ENCODE results near the gene OTUB2.

The OTUB2 gene

DNA sequence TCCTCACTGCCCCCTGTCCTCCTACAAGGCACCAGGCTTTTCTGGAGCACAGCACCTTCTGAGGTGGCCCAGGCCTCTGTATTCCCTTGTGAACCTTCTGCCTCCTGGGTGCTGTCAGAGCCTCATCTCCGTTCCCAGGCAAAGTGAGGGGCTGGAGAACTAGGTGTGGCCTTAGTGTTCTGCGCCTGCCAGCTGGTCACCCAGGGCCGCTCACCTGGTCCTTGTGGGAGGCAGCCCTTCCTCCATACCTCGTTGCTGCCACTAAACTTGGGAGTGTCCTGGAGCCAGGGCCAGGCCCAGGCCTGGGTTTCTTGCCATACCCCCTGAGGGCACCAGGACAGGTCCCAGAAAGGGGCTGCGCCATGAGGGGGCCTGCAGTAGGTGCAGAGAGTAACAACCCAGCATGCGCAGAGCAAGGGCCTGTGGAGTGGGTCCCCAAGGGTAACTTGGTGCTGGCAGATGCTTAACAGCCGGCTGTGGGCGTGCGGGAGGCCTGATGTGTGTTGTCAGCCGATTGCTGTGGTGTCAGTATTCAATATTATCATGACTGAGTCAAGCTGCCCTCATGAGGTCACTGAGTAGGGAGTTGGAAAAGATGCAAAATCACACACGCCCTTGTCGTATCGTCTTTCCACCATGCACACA, 17.1 kb downstream of the OTUB2 start:
- no peak for DNase-seq

DNA sequence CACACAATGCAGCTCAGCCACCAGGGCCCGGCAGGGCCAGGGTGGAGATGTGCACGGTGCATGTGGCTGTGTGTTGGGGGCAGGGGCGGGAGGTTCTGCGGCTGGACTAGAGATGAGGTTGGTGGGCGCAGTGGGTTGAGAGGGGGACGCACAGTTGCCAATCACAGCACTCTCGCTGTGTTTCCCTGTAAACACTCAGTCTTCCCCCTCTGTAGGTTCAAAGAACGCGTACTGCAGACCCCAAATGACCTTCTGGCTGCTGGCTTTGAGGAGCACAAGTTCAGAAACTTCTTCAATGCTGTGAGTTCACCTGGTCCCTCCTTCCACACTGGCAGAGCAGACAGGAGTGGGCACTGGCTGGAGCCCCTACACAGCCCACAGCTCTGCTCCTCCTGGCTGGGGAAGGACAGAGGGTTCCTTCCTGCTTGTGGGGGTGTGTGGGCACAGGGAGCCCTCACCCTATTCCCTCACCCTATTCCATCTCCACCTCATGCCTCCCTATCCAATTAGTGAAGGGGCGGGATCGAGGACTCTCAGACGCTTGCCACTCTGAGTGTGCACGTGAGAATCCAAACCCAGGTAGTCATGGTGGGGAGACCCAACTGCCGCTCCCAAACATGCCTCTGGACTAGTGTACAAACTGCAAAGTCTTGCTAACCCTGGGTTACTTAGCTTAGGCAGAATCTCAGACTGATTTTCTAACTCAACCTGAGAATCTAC, 17.8 kb downstream of the OTUB2 start:
- DNase-seq = no peak

DNA sequence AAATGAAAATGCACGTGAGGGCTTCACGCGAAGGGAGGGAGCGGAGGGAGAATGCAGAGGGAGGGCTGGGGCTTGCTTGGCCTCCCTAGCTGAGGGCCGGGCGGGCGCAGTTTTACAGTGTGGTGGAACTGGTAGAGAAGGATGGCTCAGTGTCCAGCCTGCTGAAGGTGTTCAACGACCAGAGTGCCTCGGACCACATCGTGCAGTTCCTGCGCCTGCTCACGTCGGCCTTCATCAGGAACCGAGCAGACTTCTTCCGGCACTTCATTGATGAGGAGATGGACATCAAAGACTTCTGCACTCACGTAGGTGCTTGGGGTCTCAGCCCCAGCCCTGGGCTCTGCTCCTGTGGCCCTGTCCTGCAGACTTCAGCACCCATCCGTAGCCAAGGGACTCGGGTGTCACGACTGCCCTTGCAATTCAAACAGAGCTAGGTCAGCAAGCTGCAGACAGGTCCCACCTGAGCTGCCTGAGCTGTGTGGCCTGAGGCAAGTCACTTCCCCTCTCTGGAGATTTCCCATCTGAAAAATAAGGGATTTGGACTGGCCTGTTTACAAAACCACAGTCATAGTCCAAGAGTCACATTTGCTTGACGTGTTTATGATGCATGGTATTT, 18.4 kb downstream of the OTUB2 start:
- no peak for DNase-seq

DNA sequence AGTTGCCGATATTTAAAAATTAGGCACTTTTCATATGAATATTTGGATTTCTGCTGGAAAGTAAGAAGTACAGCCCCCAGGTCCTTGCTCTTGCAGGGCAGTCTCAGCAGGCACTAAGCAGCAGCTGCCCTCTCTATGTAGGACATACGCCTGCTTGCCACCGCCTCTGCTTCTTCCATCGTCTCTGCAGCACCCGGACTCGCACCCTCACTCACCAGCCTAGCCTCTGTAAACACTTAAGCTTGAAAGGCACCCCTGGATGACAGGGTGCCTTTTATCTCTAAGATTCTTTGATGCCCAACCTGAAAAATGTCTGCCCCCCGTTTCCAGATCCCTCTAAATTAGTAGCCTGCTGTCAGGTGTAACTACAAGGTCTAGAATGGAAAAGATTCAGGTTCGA, 19.0 kb downstream of the OTUB2 start:
- no peak for DNase-seq

DNA sequence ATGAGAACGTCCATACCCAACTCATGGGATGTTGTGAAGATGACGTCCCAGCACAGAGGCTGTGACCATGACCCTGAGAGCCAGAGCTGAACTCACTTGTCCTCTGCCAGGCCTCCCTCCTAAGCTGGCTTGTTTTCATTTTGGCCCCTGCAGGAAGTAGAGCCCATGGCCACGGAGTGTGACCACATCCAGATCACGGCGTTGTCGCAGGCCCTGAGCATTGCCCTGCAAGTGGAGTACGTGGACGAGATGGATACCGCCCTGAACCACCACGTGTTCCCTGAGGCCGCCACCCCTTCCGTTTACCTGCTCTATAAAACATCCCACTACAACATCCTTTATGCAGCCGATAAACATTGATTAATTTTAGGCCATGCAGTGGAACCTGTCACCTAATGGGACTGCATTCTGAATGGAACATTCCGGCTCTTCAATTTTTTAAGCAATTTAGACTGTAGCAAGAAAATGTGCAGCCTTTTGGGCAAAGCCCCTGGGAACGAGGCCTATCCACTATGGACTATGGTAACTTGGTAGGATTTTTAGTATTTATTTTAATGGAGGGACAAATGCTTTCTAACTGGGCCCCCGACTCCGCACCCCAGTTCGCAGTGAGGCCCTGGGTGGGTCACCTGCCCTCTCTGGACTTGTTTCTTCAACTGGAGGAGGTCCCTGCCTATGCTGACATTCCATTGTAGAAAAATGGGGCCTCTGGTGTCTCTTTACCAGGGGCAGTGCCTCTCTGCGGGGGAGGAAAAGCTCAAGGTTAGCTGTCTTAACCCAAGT, 19.6 kb downstream of the OTUB2 start:
- no peak for DNase-seq

DNA sequence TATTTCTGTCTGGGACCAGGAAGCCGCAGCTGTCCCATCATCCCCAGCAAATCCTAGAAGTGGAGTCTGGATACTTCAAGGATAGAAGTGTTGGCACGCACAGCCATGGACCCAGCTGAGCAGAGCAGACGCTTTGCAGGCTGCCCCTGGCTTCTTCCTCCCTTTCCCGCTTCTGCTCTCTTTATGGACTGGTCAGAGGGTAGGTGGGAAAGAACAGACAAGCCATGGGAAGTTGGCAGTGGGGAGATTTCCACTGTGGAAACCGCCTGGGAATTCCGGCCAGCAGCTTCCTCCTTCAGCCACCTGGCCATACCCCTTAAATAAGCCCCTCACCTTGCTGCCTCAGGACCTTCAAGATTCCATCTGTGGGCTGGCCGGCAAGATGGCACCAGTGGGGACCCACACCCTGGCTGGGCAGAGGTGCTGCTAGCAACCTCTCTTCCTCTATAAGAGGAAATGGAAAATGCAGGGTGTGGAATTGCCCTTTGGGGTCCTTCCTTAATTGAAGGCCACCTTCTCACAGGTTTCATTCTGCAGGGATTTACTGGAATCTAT, 20.6 kb downstream of the OTUB2 start:
- DNase-seq = no peak

DNA sequence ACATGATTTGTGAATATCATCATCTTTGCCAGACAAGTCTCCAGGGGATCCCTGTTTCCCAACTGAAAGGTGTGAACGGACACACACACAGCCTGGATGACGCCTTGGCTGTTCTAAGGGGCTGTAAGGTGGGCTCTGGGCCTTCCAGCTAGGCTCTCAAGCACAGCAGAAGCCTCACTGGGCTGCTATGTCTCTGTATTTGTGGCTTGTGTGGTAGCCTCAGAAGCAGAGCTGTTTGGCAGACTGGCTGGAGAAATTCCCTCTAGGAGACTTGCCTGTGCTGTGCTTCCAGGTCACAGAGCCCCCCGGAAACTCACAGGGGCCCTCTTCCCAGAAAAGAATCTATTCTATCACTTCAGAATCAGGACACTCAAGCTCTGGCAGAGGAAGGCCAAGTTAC, 21.4 kb downstream of the OTUB2 start:
- DNase-seq = no peak

- no peak for DNase-seq
Measured at GRCh38 chr14:94048691-94049624, 22.8 kb downstream of the OTUB2 start.

DNA sequence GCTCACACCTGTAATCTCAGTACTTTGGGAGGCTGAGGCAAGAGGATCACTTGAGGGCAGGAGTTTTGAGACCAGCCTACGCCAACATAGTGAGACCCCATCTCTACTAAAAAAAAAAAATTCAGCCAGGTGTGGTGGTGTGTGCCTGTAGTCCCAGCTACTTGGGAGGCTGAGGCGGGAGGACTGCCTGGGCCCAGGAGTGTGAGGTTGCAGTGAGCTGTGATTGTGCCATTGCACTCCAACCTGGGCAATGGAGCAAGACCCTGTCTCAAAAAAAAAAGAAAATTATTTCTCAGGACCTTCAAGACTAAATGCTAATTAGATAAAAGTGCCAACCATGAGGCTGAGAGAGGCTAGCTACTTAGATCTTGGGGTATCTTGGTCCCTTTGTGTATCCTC, 23.5 kb downstream of the OTUB2 start:
- DNase-seq = no peak

- DNase-seq = no peak
Measured at GRCh38 chr14:94050231-94050880, 24.2 kb downstream of the OTUB2 start.

DNA sequence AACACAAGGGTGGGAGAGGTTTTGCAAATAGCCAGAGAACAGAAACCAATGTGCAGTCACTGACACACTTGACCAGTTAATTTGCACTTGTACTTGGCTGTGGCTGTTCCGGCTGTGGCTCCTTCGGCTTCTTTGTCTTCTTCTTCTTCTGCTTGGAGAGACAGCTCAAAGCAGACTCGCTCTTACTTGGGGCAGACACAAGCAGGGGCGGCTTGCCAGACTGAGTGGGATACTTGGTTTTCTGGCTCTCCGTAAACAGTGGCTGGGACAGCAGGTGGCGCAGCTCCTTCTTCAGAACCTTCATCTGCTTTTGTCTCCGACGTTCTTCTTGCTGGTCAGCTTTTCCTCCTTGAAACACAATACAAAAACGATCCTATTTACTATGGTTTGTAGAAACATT, 25.0 kb downstream of the OTUB2 start:
- DNase-seq = no peak

- DNase-seq = no peak
Measured at GRCh38 chr14:94051779-94052178, 25.6 kb downstream of the OTUB2 start.

- no peak for DNase-seq
Measured at GRCh38 chr14:94052199-94052598, 26.1 kb downstream of the OTUB2 start.

- no peak for DNase-seq
Measured at GRCh38 chr14:94052662-94053061, 26.5 kb downstream of the OTUB2 start.

DNA sequence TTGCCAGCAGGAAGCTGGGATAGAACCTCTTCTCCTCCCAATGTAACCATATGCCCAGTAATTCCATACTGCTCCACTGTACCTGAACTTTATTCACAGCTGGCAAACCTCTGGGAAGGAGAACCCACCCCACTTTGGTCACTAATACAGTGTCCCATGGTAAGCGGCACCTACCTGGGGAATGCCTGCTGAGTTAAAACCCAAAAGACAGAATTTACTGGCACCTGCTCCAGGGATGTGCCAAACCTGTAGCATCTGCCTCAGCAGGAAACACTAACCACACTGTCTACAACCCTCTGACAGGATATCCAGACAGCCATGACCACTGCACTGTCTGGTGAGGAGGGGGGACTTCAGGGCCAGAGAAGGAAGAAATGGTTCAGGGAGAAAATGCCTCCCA, 28.3 kb downstream of the OTUB2 start:
- DNase-seq = no peak

- no peak for DNase-seq
Measured at GRCh38 chr14:94054936-94055335, 28.8 kb downstream of the OTUB2 start.

- peak; percentile 25 to 55 for DNase-seq
Measured at GRCh38 chr14:94056579-94057308, 30.6 kb downstream of the OTUB2 start.

- no peak for DNase-seq
Measured at GRCh38 chr14:94058128-94058673, 32.1 kb downstream of the OTUB2 start.

DNA sequence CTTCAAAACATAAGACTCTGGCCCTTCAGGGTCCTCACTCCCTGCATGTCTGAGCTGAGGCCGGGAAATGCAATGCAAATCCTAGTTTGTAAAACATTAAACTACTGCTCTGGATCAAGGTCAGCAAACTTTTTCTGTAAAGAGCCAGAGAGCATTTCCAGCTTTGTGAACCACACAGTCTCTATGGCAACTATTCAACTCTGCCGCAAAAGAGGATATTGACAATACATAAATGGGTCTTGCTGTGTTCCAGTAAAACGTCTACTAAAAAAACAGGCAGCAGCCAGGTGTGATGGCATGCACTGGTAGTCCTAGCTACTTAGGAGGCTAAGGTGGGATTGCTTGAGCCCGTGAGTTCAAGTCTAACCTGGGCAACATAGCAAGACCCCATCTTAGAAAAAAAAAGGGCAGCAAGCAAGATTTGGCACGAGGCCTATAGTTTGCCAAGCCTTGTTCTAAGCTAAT, 32.6 kb downstream of the OTUB2 start:
- no peak for DNase-seq

GRCh38 chr14:94059998-94060397, 33.9 kb downstream of the OTUB2 start:
- no peak for DNase-seq

Measured in inflammatory macrophage treated with lipopolysaccharide for 1 hour (primary cell).